HepG2 (cell line): ENCODE results near the gene CAMK2G. TPM values are rescaled to one million over a fixed set of nuclear protein-coding genes. Genes with fewer than 3 reads are reported as not detected.
A peak's percentile ranks its signal among the peaks of the same experiment; 100 is the strongest.

ENCODE experiments used
- AHR ChIP-seq: IDR thresholded peaks from 2 replicates; pipeline ENCODE4 v1.6.1; 2018; ENCODE audit warnings: missing genetic modification reagents, missing compliant biosample characterization
- FOXJ3 ChIP-seq: sonication (generic); formaldehyde crosslinking; IDR thresholded peaks from 2 replicates; pipeline ENCODE4 v1.4.0; 2020; ENCODE audit warnings: missing genetic modification reagents, mild to moderate bottlenecking, borderline replicate concordance
- HNRNPH1 ChIP-seq: fragments of 200-400 bp; formaldehyde crosslinking; optimal IDR thresholded peaks from 2 replicates; pipeline ENCODE3; 2017; ENCODE audit warnings: mild to moderate bottlenecking, low read depth, low read length
- KAT2B ChIP-seq: fragments of 150-350 bp; IDR thresholded peaks from 2 replicates; pipeline ENCODE4 v1.6.1; 2014; ENCODE audit warnings: low read depth, low read length, borderline replicate concordance
- KMT2A ChIP-seq: sonication (generic); formaldehyde crosslinking; IDR thresholded peaks from 2 replicates; pipeline ENCODE4 v1.4.0; 2020; ENCODE audit warnings: missing genetic modification reagents
- MAZ ChIP-seq, 2 experiments: sonication (generic) in 1 of 2; formaldehyde crosslinking in 1 of 2; IDR thresholded peaks; 2 replicates each; pipeline versions ENCODE4 v1.5.0 to v1.6.1; 2012 to 2020; ENCODE audit warnings: low read depth in 2 of 2, mild to moderate bottlenecking in 2 of 2, borderline replicate concordance in 1 of 2, improper control_type of control experiment in 1 of 2, low read length in 1 of 2, missing genetic modification reagents in 1 of 2, moderate library complexity in 1 of 2
- MBD4 ChIP-seq: IDR thresholded peaks from 2 replicates; pipeline ENCODE4 v1.6.1; 2012; ENCODE audit warnings: low read length, inconsistent platforms, borderline replicate concordance
- MXI1 ChIP-seq: IDR thresholded peaks from 3 replicates; pipeline ENCODE4 v1.6.1; 2012; ENCODE audit warnings: low read depth, low read length, inconsistent platforms, borderline replicate concordance
- NFKBIZ ChIP-seq: IDR thresholded peaks from 2 replicates; pipeline ENCODE4 v1.6.1; 2018; ENCODE audit warnings: missing genetic modification reagents, missing compliant biosample characterization
- RARG ChIP-seq: sonication (generic); formaldehyde crosslinking; IDR thresholded peaks from 2 replicates; pipeline ENCODE4 v1.4.0; 2020; ENCODE audit warnings: low read depth, mild to moderate bottlenecking, missing genetic modification reagents
- RBM39 ChIP-seq: fragments of 200-400 bp; formaldehyde crosslinking; IDR thresholded peaks from one replicate; pipeline ENCODE4 v1.6.1; 2018; ENCODE audit warnings: antibody characterized with exemption, mild to moderate bottlenecking, low read depth, low read length; ENCODE audit not compliant: poor library complexity, severe bottlenecking
- SALL2 ChIP-seq: sonication (generic); formaldehyde crosslinking; IDR thresholded peaks from 2 replicates; pipeline ENCODE4 v1.8.1; 2023; ENCODE audit warnings: mild to moderate bottlenecking, missing genetic modification reagents, inconsistent platforms
- SP2 ChIP-seq: sonication (generic); formaldehyde crosslinking; IDR thresholded peaks from 2 replicates; pipeline ENCODE4 v1.5.1; 2020; ENCODE audit warnings: mild to moderate bottlenecking, missing genetic modification reagents
- ZNF501 ChIP-seq: sonication (generic); formaldehyde crosslinking; IDR thresholded peaks from 2 replicates; pipeline ENCODE4 v1.5.1; 2020; ENCODE audit warnings: mild to moderate bottlenecking, moderate library complexity, missing genetic modification reagents
- polyA plus RNA-seq, 8 experiments: library from polyadenylated mRNA; depleted of rRNA in 3 of 8; stranded (reverse) in 7 of 8; unstranded in 1 of 8; fragments of >200 nt; fragmentation: Illumina TruSeq in 4 of 8; extraction: Trizol in 4 of 8; gene quantifications; 2 replicates each; pipeline versions ENCODE4 v1.2.1 to v1.2.3, GENCODE V29; 2011 to 2016; ENCODE audit warnings: low read depth in 4 of 8, missing spikeins in 1 of 8, mixed read lengths in 1 of 8; ENCODE audit not compliant: insufficient read depth in 1 of 8
- total RNA-seq, 5 experiments: library from RNA; depleted of rRNA; stranded (reverse); fragments of >200 nt; fragmentation: Illumina TruSeq; extraction: Trizol; gene quantifications; 2 replicates each; pipeline ENCODE4 v1.2.3, GENCODE V29; 2016; ENCODE audit warnings: low read depth in 1 of 5
- TF ChIP-seq, protein P1 (sequence below): sonication (generic); formaldehyde crosslinking; IDR thresholded peaks from 2 replicates; pipeline ENCODE4 v1.8.1; 2023; ENCODE audit warnings: mild to moderate bottlenecking, missing genetic modification reagents
- TF ChIP-seq, protein P2 (sequence below): sonication (generic); formaldehyde crosslinking; IDR thresholded peaks from 2 replicates; pipeline ENCODE4 v1.4.0; 2020; ENCODE audit warnings: missing genetic modification reagents
- TF ChIP-seq, protein P3 (sequence below): sonication (generic); formaldehyde crosslinking; IDR thresholded peaks from 2 replicates; pipeline ENCODE4 v1.5.0; 2020; ENCODE audit warnings: missing genetic modification reagents
- TF ChIP-seq, protein P4 (sequence below): IDR thresholded peaks from 2 replicates; pipeline ENCODE4 v1.6.1; 2016; ENCODE audit warnings: mild to moderate bottlenecking, missing biosample characterization, missing genetic modification reagents
- TF ChIP-seq, protein P5 (sequence below): IDR thresholded peaks from 2 replicates; pipeline ENCODE4 v1.6.1; 2016; ENCODE audit warnings: low read depth

Gene CAMK2G
- total and polyA plus RNA-seq, 2 of the 13 experiments (the other 11 are each of a cell fraction or from before 2014, with no cell fraction given) = 15.9 to 18.8 TPM

DNA sequence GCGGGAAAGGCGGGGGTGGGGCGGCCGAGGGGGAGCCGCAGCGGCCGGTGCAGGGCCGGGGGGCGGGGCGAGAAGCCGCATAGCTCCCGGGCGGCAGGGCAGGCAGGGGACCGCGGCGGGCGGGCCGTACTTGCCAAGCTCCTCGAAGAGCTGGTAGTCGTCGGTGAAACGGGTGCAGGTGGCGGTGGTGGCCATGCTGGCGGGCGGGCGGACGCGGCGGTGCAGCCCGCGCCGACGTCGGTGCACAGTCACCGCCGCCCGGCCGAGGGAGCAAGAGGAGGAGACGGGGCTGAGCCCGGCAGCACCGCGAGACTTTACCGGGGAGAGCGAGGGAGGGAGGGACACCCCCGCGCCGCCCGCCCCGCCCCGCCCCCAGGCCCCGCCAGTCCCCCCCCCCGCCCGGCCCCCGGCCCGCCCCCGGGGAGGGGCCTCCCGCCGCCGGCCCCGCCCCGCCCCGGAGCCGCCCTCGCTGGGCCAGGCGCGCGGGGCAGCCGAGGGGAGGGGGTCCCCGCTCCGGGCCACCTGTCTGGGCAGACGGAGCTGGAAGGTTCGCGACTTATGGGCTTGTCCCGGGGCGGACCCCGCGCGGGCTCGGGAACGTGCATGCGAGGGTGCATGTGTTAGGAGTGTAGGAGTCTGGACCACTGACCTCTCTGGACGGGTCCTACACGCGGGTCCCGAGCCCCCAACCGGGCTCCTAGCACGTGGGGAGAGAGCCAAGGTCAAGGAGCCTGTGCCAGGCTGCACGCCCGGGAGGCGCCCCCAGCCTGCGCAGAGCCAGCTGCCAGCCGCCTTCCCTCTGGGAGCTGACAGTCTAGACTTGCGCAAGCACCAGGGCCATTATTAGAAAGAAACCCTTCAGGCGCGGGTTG is at the start of gene CAMK2G (continued):
- TF ChIP-seq, protein P1, sequence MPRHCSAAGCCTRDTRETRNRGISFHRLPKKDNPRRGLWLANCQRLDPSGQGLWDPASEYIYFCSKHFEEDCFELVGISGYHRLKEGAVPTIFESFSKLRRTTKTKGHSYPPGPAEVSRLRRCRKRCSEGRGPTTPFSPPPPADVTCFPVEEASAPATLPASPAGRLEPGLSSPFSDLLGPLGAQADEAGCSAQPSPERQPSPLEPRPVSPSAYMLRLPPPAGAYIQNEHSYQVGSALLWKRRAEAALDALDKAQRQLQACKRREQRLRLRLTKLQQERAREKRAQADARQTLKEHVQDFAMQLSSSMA (CRISPR knock-in tag) = no peak
- TF ChIP-seq, protein P2, sequence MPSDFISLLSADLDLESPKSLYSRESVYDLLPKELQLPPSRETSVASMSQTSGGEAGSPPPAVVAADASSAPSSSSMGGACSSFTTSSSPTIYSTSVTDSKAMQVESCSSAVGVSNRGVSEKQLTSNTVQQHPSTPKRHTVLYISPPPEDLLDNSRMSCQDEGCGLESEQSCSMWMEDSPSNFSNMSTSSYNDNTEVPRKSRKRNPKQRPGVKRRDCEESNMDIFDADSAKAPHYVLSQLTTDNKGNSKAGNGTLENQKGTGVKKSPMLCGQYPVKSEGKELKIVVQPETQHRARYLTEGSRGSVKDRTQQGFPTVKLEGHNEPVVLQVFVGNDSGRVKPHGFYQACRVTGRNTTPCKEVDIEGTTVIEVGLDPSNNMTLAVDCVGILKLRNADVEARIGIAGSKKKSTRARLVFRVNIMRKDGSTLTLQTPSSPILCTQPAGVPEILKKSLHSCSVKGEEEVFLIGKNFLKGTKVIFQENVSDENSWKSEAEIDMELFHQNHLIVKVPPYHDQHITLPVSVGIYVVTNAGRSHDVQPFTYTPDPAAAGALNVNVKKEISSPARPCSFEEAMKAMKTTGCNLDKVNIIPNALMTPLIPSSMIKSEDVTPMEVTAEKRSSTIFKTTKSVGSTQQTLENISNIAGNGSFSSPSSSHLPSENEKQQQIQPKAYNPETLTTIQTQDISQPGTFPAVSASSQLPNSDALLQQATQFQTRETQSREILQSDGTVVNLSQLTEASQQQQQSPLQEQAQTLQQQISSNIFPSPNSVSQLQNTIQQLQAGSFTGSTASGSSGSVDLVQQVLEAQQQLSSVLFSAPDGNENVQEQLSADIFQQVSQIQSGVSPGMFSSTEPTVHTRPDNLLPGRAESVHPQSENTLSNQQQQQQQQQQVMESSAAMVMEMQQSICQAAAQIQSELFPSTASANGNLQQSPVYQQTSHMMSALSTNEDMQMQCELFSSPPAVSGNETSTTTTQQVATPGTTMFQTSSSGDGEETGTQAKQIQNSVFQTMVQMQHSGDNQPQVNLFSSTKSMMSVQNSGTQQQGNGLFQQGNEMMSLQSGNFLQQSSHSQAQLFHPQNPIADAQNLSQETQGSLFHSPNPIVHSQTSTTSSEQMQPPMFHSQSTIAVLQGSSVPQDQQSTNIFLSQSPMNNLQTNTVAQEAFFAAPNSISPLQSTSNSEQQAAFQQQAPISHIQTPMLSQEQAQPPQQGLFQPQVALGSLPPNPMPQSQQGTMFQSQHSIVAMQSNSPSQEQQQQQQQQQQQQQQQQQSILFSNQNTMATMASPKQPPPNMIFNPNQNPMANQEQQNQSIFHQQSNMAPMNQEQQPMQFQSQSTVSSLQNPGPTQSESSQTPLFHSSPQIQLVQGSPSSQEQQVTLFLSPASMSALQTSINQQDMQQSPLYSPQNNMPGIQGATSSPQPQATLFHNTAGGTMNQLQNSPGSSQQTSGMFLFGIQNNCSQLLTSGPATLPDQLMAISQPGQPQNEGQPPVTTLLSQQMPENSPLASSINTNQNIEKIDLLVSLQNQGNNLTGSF = no peak
- TF ChIP-seq SALL2 (CRISPR knock-in tag) (no peak), MAZ (IDR thresholded peaks at IDR 0.05; ENCODE audit: borderline replicate concordance, low read depth, low read length) (peak; percentile 48; the same call in 1 of the 2 replicates), MAZ (CRISPR knock-in tag; IDR thresholded peaks at IDR 0.05; ENCODE audit: low read depth) (no peak; the same call in 1 of the 2 replicates), FOXJ3 (CRISPR knock-in tag) (no peak), MXI1 (peak; percentile 52; the same call in 1 of the 3 replicates), RARG (CRISPR knock-in tag) (no peak), SP2 (CRISPR knock-in tag) (no peak), AHR (CRISPR knock-in tag) (0 out of 2 replicates have a peak, but pooled peaks have one; percentile 38), KAT2B (no peak), MBD4 (no peak), HNRNPH1 (no peak), KMT2A (CRISPR knock-in tag) (0 out of 2 replicates have a peak, but pooled peaks have one; percentile 23), NFKBIZ (CRISPR knock-in tag) (no peak), RBM39 (peak; percentile 36), ZNF501 (CRISPR knock-in tag) (peak; percentile 70)
- TF ChIP-seq, protein P3, sequence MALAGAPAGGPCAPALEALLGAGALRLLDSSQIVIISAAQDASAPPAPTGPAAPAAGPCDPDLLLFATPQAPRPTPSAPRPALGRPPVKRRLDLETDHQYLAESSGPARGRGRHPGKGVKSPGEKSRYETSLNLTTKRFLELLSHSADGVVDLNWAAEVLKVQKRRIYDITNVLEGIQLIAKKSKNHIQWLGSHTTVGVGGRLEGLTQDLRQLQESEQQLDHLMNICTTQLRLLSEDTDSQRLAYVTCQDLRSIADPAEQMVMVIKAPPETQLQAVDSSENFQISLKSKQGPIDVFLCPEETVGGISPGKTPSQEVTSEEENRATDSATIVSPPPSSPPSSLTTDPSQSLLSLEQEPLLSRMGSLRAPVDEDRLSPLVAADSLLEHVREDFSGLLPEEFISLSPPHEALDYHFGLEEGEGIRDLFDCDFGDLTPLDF = no peak
- TF ChIP-seq, protein P4, sequence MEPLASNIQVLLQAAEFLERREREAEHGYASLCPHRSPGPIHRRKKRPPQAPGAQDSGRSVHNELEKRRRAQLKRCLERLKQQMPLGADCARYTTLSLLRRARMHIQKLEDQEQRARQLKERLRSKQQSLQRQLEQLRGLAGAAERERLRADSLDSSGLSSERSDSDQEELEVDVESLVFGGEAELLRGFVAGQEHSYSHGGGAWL = 0 out of 2 replicates have a peak, but pooled peaks have one; percentile 49
- TF ChIP-seq, protein P5, sequence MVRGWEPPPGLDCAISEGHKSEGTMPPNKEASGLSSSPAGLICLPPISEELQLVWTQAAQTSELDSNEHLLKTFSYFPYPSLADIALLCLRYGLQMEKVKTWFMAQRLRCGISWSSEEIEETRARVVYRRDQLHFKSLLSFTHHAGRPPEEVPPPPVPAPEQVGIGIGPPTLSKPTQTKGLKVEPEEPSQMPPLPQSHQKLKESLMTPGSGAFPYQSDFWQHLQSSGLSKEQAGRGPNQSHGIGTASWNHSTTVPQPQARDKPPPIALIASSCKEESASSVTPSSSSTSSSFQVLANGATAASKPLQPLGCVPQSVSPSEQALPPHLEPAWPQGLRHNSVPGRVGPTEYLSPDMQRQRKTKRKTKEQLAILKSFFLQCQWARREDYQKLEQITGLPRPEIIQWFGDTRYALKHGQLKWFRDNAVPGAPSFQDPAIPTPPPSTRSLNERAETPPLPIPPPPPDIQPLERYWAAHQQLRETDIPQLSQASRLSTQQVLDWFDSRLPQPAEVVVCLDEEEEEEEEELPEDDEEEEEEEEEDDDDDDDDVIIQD (CRISPR knock-in tag) = no peak
